HL-60 (cell line): ENCODE data around the gene RAD51.

Experiments used
- GABPA ChIP-seq: IDR thresholded peaks from 2 replicates; pipeline ENCODE4 v1.6.1; 2012; ENCODE audit warnings: low read depth
- POLR2AphosphoS5 ChIP-seq: IDR thresholded peaks from 2 replicates; pipeline ENCODE4 v1.6.1; 2012; ENCODE audit warnings: low read depth
- TF ChIP-seq, protein P1 (sequence below): IDR thresholded peaks from one replicate; pipeline ENCODE4 v1.5.1; 2011; ENCODE audit warnings: low read length, control low read depth, inconsistent platforms; ENCODE audit not compliant: insufficient read depth

DNA sequence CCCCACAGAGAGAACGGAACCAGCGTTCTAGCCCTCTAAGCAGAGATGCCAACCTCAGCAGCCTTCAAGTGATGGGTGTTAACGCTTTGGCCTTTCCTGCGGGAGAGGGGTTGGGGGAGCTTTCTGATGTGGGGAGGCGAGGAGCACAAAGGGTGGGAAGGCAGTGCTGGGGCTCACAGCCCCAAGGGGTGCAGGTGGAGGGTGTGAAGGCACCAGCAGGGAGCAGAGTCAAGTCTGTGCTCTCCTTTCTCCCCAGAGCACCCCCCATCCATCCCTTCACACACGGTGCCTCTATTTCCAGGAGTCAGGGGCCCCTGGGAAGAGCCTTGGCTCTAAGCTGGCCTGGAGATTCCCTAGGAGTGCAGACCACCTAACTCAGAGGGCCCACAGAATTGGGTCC, 78.9 kb downstream of the RAD51 start:
- TF ChIP-seq POLR2AphosphoS5 (no peak), GABPA (no peak)
- TF ChIP-seq, protein P1, sequence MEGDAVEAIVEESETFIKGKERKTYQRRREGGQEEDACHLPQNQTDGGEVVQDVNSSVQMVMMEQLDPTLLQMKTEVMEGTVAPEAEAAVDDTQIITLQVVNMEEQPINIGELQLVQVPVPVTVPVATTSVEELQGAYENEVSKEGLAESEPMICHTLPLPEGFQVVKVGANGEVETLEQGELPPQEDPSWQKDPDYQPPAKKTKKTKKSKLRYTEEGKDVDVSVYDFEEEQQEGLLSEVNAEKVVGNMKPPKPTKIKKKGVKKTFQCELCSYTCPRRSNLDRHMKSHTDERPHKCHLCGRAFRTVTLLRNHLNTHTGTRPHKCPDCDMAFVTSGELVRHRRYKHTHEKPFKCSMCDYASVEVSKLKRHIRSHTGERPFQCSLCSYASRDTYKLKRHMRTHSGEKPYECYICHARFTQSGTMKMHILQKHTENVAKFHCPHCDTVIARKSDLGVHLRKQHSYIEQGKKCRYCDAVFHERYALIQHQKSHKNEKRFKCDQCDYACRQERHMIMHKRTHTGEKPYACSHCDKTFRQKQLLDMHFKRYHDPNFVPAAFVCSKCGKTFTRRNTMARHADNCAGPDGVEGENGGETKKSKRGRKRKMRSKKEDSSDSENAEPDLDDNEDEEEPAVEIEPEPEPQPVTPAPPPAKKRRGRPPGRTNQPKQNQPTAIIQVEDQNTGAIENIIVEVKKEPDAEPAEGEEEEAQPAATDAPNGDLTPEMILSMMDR = no peak
